ENCODE results near the gene PSMD3.

GRCh38 chr17:39971076-39971603 is 9.5 kb upstream of the PSMD3 start:
- TF ChIP-seq CTCF (IDR thresholded peaks at IDR 0.05) (no peak), POLR2A (IDR thresholded peaks at IDR 0.05) (no peak), POLR2AphosphoS5 (IDR thresholded peaks at IDR 0.05) (no peak)

Measured in upper lobe of left lung (tissue), 4 donors.